HEK293T (cell line): ENCODE results near the gene ATP8A1.

Source experiments
- ARNT ChIP-seq: fragments of 450-650 bp; IDR thresholded peaks from 2 replicates; pipeline ENCODE4 v1.6.1; 2017; ENCODE audit warnings: mild to moderate bottlenecking
- ELF4 ChIP-seq: fragments of 450-650 bp; IDR thresholded peaks from 2 replicates; pipeline ENCODE4 v1.6.1; 2017; ENCODE audit warnings: antibody characterized with exemption
- PKNOX1 ChIP-seq: fragments of 450-650 bp; IDR thresholded peaks from 2 replicates; pipeline ENCODE4 v1.6.1; 2016
- SUZ12 ChIP-seq: fragments of 450-650 bp; IDR thresholded peaks from 2 replicates; pipeline ENCODE4 v1.6.1; 2016; ENCODE audit warnings: mild to moderate bottlenecking

- no peak for TF ChIP-seq ARNT
- TF ChIP-seq PKNOX1 = no peak
- TF ChIP-seq SUZ12 = no peak
- TF ChIP-seq ELF4 = no peak
Observed at GRCh38 chr4:42638993-42639392, 17.9 kb downstream of the ATP8A1 start.
